WTC11 (cell line): ENCODE results near the gene FMNL2. TPM values are rescaled to one million over a fixed set of nuclear protein-coding genes. Genes with fewer than 3 reads are reported as not detected.

Source experiments
- ATAC-seq: fragments of 200-7000 bp; cut with Tn5 transposase; 2 replicates; pipeline ENCODE4 v1.10.0; 2021; ENCODE audit warnings: mild to moderate bottlenecking, moderate library complexity
- CTCF ChIA-PET: fragments of 300-600 bp; sonication (Branson Sonifier 250); formaldehyde crosslinking; loops from one replicate; lab custom pipeline; 2021; ENCODE audit warnings: antibody characterized with exemption; lab: Charles Lee
- POLR2A ChIA-PET: fragments of 350-600 bp; sonication (Branson Sonifier 250); formaldehyde crosslinking; loops from one replicate; lab custom pipeline; 2021; ENCODE audit warnings: antibody characterized with exemption; lab: Charles Lee
- DNase-seq: peaks from one replicate; pipeline ENCODE4 v3.0.0; 2021; ENCODE audit warnings: low spot score
- H3K27ac Mint-ChIP-seq: 2 replicates; pipeline ENCODE4 v1.8.0; 2021; ENCODE audit warnings: mixed read lengths
- H3K27me3 Mint-ChIP-seq: 2 replicates; pipeline ENCODE4 v1.8.0; 2021; ENCODE audit warnings: low read depth, mild to moderate bottlenecking, moderate library complexity, mixed read lengths
- H3K36me3 Mint-ChIP-seq: 2 replicates; pipeline ENCODE4 v1.8.0; 2021; ENCODE audit warnings: mixed read lengths
- H3K4me1 Mint-ChIP-seq: 2 replicates; pipeline ENCODE4 v1.8.0; 2022; ENCODE audit warnings: mixed read lengths
- H3K4me3 Mint-ChIP-seq: 2 replicates; pipeline ENCODE4 v1.8.0; 2021; ENCODE audit warnings: mild to moderate bottlenecking, moderate library complexity, mixed read lengths
- H3K9me3 Mint-ChIP-seq: 2 replicates; pipeline ENCODE4 v1.8.0; 2021; ENCODE audit warnings: mixed read lengths
- ARID4B ChIP-seq: sonication (generic); formaldehyde crosslinking; IDR thresholded peaks from 2 replicates; pipeline ENCODE4 v1.8.0; 2023; ENCODE audit warnings: missing genetic modification reagents, mild to moderate bottlenecking, borderline replicate concordance
- ATF6 ChIP-seq: sonication (generic); formaldehyde crosslinking; IDR thresholded peaks from 2 replicates; pipeline ENCODE4 v1.8.1; 2023; ENCODE audit warnings: mild to moderate bottlenecking, missing genetic modification reagents
- CBFB ChIP-seq: sonication (generic); formaldehyde crosslinking; IDR thresholded peaks from 2 replicates; pipeline ENCODE4 v1.8.1; 2022; ENCODE audit warnings: mild to moderate bottlenecking, low read depth, missing genetic modification reagents
- CREM ChIP-seq: sonication (generic); formaldehyde crosslinking; IDR thresholded peaks from 2 replicates; pipeline ENCODE4 v1.8.1; 2022; ENCODE audit warnings: mild to moderate bottlenecking, missing genetic modification reagents, moderate library complexity
- CTCF ChIP-seq: fragments of 200-600 bp; IDR thresholded peaks from 2 replicates; pipeline ENCODE4 v1.8.0; 2022; ENCODE audit warnings: antibody characterized with exemption
- ELF4 ChIP-seq: sonication (generic); formaldehyde crosslinking; IDR thresholded peaks from 2 replicates; pipeline ENCODE4 v1.8.1; 2022; ENCODE audit warnings: low read depth, mild to moderate bottlenecking, moderate library complexity, missing genetic modification reagents
- ERG ChIP-seq: fragments of 250-450 bp; sonication (Bioruptor Pico); IDR thresholded peaks from 2 replicates; pipeline ENCODE4 v1.8.0; 2021; ENCODE audit warnings: mild to moderate bottlenecking
- ESRRA ChIP-seq: sonication (generic); formaldehyde crosslinking; IDR thresholded peaks from 2 replicates; pipeline ENCODE4 v1.8.1; 2022; ENCODE audit warnings: mild to moderate bottlenecking, missing genetic modification reagents, borderline replicate concordance
- JAZF1 ChIP-seq: fragments of 250-450 bp; sonication (Bioruptor Pico); IDR thresholded peaks from 2 replicates; pipeline ENCODE4 v1.9.0; 2021; ENCODE audit warnings: moderate library complexity, mild to moderate bottlenecking, inconsistent platforms
- JUN ChIP-seq: sonication (generic); formaldehyde crosslinking; IDR thresholded peaks from 2 replicates; pipeline ENCODE4 v1.8.0; 2023; ENCODE audit warnings: mild to moderate bottlenecking, missing genetic modification reagents
- MLX ChIP-seq: sonication (generic); formaldehyde crosslinking; IDR thresholded peaks from 2 replicates; pipeline ENCODE4 v1.8.1; 2023; ENCODE audit warnings: mild to moderate bottlenecking, missing genetic modification reagents, moderate library complexity
- MYBL2 ChIP-seq: sonication (generic); formaldehyde crosslinking; IDR thresholded peaks from 2 replicates; pipeline ENCODE4 v1.8.1; 2023; ENCODE audit warnings: mild to moderate bottlenecking, moderate library complexity, missing genetic modification reagents
- NFATC4 ChIP-seq: fragments of 250-450 bp; sonication (Bioruptor Pico); IDR thresholded peaks from 2 replicates; pipeline ENCODE4 v1.9.0; 2021; ENCODE audit warnings: mild to moderate bottlenecking
- NFYB ChIP-seq: sonication (generic); formaldehyde crosslinking; conservative IDR thresholded peaks from 2 replicates; pipeline ENCODE4 v1.8.0; 2022; ENCODE audit warnings: low read depth, missing genetic modification reagents
- NR1H2 ChIP-seq: sonication (generic); formaldehyde crosslinking; IDR thresholded peaks from 2 replicates; pipeline ENCODE4 v1.9.0; 2021; ENCODE audit warnings: mild to moderate bottlenecking, moderate library complexity, missing genetic modification reagents
- SOX15 ChIP-seq: fragments of 250-450 bp; sonication (Bioruptor Pico); IDR thresholded peaks from 2 replicates; pipeline ENCODE4 v1.9.0; 2021; ENCODE audit warnings: mild to moderate bottlenecking
- TEAD4 ChIP-seq: sonication (generic); formaldehyde crosslinking; IDR thresholded peaks from 2 replicates; pipeline ENCODE4 v1.8.0; 2022; ENCODE audit warnings: mild to moderate bottlenecking, missing genetic modification reagents
- TP53 ChIP-seq: sonication (generic); formaldehyde crosslinking; IDR thresholded peaks from 2 replicates; pipeline ENCODE4 v1.8.1; 2023; ENCODE audit warnings: mild to moderate bottlenecking, missing genetic modification reagents
- USF1 ChIP-seq: sonication (generic); formaldehyde crosslinking; IDR thresholded peaks from 2 replicates; pipeline ENCODE4 v1.8.0; 2022; ENCODE audit warnings: mild to moderate bottlenecking, missing genetic modification reagents
- ZNF263 ChIP-seq: sonication (generic); formaldehyde crosslinking; IDR thresholded peaks from 2 replicates; pipeline ENCODE4 v1.8.1; 2022; ENCODE audit warnings: low read depth, mild to moderate bottlenecking, moderate library complexity, missing genetic modification reagents
- ZNF396 ChIP-seq: fragments of 250-450 bp; sonication (Bioruptor Pico); IDR thresholded peaks from 2 replicates; pipeline ENCODE4 v1.8.0; 2021; ENCODE audit warnings: mild to moderate bottlenecking, moderate library complexity, borderline replicate concordance
- ZNF425 ChIP-seq: fragments of 250-450 bp; sonication (Bioruptor Pico); conservative IDR thresholded peaks from 2 replicates; pipeline ENCODE4 v1.9.0; 2021; ENCODE audit warnings: mild to moderate bottlenecking
- total RNA-seq: library from RNA; stranded (reverse); gene quantifications from 3 replicates; pipeline ENCODE4 v1.2.3, GENCODE V29; 2021

FMNL2 gene
- total RNA-seq, 1 experiment from 2014 or later = 43.0 TPM

GRCh38 chr2:152372438-152372984 lies 37.5 kb downstream of the FMNL2 start (continued):
- TF ChIP-seq ERG (CRISPR knock-in tag) = no peak
- TF ChIP-seq TEAD4 = no peak
- TF ChIP-seq ZNF263 (CRISPR knock-in tag) = no peak
- TF ChIP-seq JAZF1 (CRISPR knock-in tag) = no peak
- no peak for TF ChIP-seq MLX
- no peak for TF ChIP-seq CBFB
- TF ChIP-seq ESRRA (CRISPR knock-in tag) = no peak

GRCh38 chr2:152375174-152375573 lies 40.2 kb downstream of the FMNL2 start:
- DNase-seq = no peak
- H3K4me3 Mint-ChIP-seq = no peak overlapping the region
- no peak for TF ChIP-seq ERG (CRISPR knock-in tag)
- no peak for TF ChIP-seq ATF6 (CRISPR knock-in tag)
- TF ChIP-seq NFYB (CRISPR knock-in tag) = no peak
- no peak for TF ChIP-seq CTCF
- no peak for TF ChIP-seq ELF4
- TF ChIP-seq NR1H2 (CRISPR knock-in tag) = no peak
- no peak for TF ChIP-seq JUN (CRISPR knock-in tag)
- no peak for TF ChIP-seq SOX15 (CRISPR knock-in tag)
- no peak for TF ChIP-seq ZNF425 (CRISPR knock-in tag)
- TF ChIP-seq CREM (CRISPR knock-in tag) = no peak
- no peak for TF ChIP-seq NFATC4 (CRISPR knock-in tag)
- TF ChIP-seq ZNF396 = no peak
- no peak for TF ChIP-seq MYBL2 (CRISPR knock-in tag)
- no peak for TF ChIP-seq USF1 (CRISPR knock-in tag)
- no peak for TF ChIP-seq TEAD4
- no peak for TF ChIP-seq ARID4B (CRISPR knock-in tag)
- TF ChIP-seq TP53 (CRISPR knock-in tag) = no peak

More at GRCh38 chr2:152375174-152375573, 40.2 kb downstream of the FMNL2 start:
- Mint-ChIP-seq H3K4me1 (peaks cover 43% of the 10 kb centered on the region), H3K27me3 (no peaks in the 10 kb centered on the region), H3K36me3 (no peaks in the 10 kb centered on the region), H3K27ac (no peak overlapping the region), H3K9me3 (no peaks in the 10 kb centered on the region)
- ChIA-PET CTCF (no interaction called here), POLR2A (no interaction called here)
- no peak for ATAC-seq
